ENCODE measurements around the gene DCP2.

DNA sequence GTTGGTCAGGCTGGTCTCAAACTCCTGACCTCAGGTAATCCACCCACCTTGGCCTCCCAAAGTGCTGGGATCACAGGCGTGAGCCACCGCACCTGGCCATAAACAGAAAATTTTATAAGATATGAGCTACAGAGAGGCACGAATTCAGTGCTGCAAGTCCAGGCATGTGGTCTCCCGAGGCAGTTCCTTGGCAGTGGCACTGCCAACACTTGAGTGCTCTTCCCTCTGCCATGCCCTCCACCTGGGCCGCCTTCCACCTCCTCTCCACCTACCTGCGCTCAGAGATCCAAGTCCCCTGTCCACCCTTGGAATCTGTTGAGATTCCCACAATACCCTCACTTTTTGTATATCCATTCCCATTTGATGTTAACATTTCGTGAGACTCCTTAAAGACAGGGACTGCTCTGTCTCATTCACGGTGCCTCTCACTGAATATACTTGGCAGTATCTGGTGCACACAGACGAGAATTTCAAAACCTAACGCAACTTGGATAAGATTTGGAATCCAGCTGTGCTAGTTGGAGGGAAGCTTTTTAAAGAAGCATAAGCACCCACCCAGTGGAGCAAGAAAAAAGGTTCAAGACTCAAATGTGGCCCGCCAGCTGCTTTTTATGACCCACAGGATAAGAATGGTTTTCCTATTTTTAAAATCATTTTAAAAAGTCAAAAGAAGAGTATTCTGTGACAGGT lies 68.3 kb downstream of the DCP2 start:
- TF ChIP-seq NFYB (IDR thresholded peaks at IDR 0.05; ENCODE audit: insufficient read depth, low read depth, low read length) (no peak), CTCF (IDR thresholded peaks at IDR 0.05 in 2 of 3, conservative IDR thresholded peaks at IDR 0.05 in 1 of 3; ENCODE audit: control insufficient read depth in 2 of 3, extremely low read depth in 1 of 3, insufficient read depth in 1 of 3, low read depth in 3 of 3, low read length in 3 of 3) (no peak), RBBP5 (conservative IDR thresholded peaks at IDR 0.05) (no peak), EP300 (IDR thresholded peaks at IDR 0.05; ENCODE audit: borderline replicate concordance in 1 of 2, control insufficient read depth in 1 of 2, low read depth in 2 of 2, low read length in 2 of 2) (no peak), CHD2 (IDR thresholded peaks at IDR 0.05; ENCODE audit: borderline replicate concordance, low read depth, low read length) (no peak), GABPA (IDR thresholded peaks at IDR 0.05; ENCODE audit: low read depth) (no peak), YY1 (IDR thresholded peaks at IDR 0.05; ENCODE audit: low read depth, low read length) (no peak)
